ENCODE results near the gene CNN3.
"Not testable (repeated sequence)": the region's sequence is repeated elsewhere in the genome, so short reads cannot be mapped to it uniquely, and the experiment has no call there.

The CNN3 gene

DNA sequence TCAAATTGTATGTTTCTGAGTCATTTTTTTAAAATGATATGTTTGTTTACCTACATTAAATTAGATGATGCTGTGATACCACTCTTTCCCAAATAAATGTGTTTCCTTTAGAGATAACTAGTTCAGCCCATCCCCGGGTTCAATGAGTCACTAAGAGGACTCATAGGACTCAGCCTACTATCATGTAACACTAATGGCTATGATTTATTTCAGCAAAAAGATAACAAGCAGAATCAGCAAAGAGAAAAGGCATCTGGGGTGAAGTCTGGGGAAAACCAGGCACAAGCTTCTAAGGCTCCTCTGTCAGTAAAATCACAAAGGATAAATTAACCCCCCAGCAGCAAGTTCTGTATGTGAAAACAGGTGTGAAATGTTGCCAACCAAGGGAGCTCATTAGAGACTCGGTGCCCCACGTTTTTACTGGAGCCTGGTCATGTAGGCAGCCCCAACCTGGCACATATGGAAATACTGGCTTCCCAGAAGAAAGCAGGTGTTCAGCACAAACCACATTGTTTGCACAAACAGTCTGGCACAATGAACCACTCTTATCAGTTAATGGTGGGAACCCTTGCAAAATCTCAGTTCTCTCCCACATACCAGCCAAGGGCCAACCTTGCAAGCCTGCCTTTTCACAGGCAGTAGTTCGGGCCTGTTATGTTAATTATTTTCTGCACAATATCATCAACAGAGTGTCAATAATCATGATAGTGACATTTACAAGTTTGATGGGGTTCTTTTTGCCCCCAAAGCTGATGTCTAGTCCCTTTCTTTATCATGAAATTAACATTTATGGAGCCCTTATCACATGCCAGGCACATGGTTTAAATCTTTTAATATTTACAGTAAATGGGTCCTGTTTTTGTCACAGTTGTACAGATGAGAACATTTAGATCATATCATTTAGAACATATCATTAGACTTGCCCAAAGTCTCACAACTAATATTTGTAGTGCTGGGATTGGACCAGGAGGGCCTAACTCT, 23.1 kb upstream of the CNN3 start:
- DNase-seq: no peak

DNA sequence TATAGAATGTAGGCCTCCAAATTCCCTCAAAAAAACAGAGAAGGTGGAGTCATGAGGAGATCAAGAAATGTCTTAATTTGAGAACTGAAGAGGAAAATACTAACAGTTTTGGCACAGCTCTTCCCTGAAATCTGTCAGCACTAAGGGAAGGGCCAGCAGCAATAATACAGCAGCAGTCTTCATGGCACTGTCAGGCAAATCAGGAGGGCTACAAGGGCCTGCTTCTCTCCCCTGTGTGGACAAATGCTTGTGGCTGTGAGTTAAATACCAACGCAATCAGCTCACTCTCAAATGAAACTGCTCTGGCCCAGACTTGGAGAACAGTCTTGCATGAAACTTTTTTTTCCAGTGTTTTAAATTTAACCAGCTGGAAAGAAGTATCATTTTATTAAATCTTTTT, 20.5 kb upstream of the CNN3 start:
- no peak for DNase-seq

DNA sequence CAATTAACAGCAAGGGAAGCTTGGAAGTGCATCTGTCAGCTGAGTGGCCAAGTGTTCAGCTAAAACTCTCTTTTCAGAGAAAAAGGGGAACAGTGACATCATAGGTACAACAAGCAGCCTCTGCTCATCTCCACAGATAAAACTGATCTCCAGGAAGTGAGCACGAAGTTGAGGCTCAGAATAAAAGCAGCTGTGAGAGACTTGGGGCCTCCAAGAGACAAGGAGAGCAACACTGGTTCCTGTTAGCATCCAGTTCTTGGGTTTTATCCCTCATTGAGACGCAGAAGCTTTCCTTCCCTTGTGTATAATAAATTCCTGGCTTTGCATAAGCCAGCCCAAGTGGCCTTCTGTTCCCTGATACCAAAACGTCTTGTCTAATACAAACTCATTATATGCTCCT, 20.0 kb upstream of the CNN3 start:
- no peak for DNase-seq

DNA sequence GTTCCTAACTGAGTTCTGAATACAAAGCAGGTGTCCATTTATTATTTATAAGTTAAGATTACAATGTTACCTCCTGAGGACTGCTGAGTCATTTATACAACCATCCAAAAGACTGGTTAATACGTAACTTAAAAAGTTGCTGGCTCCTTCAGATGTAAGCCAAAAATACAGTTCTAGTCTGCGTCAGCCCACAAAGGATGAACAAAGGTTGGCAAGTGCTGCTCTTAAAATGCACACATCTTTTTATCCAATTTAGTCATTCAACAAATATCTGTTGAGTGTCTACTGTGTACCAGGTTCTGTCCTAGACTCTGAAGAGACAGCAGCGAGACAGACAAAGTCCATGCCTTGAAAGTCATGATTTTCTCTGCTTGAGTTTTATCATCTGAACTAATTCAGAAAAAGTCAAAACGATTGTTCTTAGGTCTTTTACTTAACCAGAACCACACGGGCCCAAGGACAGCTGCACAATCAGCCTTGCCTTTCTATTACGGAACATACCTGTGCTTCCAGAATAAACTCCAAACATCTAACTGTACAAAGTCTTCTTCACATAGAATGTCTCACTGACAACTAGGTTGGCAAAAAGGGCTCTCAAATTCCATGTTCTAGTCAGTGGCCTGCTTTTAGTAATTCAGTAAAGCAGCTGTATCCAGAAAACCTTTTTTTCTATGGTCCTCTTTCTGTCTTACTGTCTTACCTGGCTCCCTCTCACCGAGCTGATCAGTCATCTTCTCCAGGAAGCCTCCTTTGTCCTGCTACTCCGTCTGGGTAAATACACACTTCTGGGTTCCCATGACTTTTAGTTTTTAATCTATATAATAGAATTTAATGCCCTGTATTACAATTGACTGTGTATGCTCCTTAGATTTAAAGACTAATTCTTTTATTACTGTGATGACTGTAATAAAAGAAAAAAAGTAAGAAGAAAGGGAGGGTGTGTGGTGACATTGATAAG, 15.5 kb upstream of the CNN3 start:
- DNase-seq: no peak

DNA sequence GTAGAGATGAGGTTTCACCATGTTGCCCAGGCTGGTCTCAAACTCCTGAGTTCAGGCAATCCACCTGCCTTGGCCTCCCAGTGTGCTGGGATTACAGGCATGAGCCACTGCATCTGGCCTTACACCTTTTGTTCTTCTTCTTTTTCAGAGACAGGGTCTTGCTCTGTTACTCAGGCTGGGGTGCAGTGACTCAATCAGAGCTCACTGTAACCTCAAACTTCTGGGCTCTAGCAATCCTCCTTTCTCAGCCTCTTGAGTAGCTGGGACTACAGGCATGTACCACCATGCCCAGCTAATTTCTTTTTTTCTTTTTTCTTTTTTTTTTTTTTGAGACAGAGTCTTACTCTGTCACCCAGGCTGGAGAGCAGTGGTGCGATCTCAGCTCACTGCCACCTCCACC, 14.6 kb upstream of the CNN3 start:
- DNase-seq: not testable (repeated sequence)

DNA sequence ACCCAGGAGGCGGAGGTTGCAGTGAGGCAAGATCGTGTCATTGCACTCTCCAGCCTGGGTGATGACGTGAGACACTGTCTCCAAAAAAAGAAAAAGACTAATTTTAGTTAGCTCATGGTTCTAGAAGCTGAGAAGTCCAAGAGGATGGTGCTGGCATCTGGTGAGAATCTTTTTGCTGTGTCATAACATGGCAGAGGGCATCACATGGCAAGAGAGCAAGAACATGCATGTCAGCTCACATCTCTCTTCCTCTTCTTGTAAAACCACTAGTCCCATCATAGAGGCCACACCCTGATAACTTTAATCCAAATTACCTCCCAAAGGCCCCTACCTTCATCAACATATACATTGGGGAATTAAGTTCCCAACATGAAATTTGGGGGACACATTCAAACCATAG, 13.8 kb upstream of the CNN3 start:
- DNase-seq: no peak

DNA sequence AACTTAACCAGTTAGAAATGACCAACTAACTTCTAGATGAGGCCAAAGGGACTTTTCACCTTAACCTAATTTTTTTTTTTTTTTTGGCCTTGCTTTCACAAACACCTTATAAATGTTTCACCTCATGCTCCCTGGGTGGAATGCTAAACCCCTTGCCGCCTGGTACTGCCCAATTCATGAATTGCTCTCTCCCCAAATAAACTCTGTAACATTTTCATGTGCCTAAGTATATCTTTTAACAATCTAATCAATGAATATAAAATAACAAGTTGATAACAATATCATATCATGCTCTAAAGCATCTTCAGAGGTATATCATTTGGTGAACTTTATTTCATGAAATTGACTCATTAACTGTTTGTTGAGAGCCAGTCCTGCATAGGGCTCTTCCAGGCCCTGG, 10.9 kb upstream of the CNN3 start:
- DNase-seq: no peak

DNA sequence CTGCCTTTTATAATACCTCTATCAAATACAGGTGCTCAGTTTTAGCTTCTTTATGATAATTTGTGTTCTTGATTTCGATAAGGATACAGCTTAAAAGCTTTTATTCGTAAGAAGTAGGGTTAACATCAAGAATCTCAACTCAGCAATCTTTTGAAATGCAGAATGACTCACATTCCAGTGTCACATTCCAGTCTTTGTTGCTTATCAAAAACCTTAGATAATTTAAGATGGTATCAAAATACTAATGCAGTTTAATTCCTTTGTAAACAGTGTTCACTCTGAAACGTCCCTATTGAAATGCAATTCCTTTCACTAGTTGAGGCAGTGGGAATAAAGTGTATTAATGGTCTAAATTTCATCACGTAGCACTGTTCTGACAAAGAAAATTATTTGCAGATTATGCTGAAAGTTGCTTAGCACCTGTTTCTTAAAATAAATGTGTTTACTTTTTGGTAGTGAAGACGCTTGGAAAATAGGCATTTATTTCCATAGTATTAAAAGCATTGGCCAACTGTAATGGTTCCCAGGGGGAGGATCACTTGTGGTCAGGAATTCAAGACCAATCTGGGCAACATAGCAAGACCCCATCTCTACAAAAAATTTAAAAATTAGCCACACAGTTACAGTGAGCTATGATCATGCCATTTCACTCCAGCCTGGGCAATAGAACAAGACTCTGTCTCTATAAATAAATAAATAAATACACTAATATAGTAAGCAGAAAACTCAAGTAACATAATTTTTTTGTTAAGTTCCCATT, 10.1 kb upstream of the CNN3 start:
- no peak for DNase-seq

DNA sequence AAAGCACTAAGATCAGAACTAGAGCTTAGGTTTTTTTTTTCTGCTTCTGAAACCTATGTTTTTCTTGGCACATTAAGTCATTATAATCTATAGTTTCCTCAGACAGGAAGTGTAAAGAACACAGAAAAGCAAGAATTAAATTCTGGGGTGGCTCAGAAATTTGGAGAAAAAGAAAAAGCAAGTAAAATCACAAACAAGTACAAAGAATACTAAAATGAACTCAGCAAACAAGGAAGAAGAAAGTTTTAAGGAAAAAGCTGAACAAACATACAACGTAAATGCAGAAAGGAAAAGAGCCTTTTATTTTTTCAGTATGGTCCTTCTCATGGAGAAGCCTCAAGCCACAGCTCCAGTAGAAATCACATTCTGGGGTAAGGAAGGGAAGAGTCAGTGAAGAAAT, 8.6 kb upstream of the CNN3 start:
- DNase-seq: no peak

DNA sequence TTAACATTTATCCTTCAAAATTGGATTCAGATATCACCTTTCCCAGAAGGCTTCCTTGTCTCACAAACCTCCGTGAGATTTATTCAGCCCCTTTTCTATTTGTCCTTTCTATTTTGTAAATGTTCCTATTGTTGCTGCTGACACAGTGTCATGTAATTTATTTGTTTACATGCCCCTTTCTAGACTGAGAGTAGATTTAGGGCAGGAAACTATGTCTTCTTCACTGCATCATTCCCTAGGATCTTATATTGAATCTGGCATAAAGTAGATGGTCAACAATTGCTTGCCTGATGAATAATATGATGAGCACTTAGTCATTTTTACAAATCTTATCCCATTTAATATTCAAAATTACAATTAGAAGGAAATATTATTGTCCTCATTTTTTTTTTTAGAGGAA, 8.1 kb upstream of the CNN3 start:
- no peak for DNase-seq

DNA sequence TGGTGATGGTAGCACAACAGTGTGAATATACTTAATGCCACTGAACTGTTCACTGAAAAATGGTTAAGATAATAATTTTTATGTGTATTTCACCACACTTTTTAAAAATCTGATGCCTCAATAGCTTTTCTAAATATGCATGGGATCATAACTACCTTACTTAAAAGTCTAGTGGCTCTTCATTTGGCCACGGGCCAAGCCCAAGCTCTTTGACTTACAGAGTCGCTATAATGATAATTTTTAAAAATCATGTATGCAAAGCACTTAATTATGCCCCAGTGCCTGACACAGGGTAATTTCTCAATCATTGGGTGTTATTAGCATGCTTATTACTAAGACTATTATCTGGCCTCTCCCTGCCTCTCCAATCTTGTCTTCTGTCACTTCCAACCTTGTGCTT, 7.6 kb upstream of the CNN3 start:
- no peak for DNase-seq

DNA sequence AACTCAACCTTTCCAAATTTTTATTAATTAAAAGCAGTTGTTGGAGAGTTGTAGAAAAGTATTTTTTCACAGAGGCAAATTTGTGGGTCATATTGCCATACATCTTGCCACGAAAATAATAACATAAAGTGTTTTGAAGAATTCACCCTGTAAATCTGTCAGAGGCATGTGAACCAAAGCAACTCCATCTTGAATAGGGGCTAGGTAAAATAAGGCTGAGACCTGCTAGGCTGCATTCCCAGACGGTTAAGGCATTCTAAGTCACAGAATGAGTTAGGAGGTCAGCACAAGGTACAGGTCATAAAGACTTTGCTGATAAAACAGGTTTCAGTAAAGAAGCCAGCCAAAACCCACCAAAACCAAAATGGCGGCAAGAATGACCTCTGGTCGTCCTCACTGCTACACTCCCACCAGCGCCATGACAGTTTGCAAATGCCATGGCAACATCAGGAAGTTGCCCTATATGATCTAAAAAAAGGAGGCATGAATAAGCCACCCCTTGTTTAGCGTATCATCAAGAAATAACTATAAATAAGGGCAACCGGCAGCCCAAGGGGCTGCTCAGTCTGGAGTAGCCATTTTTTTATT, 4.4 kb upstream of the CNN3 start:
- DNase-seq: no peak

DNA sequence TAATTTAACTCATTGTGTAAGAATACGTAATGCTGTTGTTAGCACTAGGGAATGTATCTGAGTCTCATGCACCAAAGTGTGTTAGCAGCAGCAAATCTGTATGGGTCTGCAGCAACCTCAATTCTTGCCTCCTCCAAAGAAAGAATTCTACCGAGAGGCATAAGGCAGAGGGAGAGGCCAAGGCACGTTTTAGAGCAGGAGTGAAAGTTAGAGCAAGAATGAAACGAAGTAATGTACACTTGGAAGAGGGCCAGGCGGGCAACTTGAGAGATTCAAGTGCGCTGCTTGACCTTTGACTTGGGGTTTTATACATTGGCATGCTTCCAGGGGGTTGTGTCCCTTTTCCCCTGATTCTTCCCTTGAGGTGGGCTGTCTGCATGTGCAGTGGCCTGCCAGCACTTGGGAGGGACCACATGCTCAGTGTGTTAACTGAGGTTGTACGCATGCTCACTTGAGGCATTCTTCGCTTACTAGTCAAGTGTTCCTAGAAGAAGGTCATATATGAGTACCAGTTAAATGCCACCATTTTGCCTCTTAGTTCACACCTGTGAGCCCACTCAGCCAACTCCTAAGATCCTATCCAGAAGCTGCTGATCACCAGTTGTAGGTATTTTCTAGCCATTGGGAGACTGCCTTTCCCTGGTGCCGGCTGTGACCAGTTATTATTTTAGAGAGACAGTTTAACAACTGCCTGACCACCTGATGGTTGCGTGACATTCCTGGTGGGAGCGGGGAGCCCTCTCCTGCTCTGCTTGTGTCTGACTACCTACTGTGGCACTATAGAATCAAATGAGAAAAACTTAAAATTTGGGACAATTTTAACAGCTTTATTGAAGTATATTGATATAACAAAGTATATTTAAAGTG, 2.7 kb upstream of the CNN3 start:
- DNase-seq: no peak

DNA sequence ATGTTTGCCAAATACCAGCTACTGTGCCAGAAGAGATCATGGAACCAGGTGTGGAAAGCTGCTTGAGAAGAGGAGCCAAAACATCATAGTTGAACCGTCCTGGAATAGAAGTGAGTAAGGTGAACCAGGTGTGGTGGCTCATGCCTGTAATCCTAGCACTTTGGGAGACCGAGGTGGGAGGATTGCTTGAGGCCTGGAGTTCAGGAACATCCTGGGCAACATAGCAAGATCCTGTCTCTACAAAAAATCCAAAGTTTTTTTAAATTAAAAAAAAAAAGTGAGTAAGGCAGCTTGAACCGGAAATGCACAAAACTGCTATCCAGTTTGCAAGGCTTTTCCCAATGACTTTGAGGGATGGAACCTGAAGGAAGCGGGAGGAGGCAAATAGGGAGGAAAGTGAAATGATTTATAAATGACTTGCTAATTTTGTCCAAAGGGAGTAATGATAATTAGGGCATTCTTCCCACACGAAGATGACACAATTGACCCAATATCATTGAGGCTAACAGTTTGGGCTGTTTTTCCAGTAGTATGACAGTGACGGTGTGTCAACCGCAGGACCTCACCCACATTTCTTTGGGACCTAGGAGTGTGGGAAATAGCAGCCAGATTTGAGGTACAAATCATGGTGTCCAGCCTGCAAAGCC, 1.5 kb upstream of the CNN3 start:
- no peak for DNase-seq

DNA sequence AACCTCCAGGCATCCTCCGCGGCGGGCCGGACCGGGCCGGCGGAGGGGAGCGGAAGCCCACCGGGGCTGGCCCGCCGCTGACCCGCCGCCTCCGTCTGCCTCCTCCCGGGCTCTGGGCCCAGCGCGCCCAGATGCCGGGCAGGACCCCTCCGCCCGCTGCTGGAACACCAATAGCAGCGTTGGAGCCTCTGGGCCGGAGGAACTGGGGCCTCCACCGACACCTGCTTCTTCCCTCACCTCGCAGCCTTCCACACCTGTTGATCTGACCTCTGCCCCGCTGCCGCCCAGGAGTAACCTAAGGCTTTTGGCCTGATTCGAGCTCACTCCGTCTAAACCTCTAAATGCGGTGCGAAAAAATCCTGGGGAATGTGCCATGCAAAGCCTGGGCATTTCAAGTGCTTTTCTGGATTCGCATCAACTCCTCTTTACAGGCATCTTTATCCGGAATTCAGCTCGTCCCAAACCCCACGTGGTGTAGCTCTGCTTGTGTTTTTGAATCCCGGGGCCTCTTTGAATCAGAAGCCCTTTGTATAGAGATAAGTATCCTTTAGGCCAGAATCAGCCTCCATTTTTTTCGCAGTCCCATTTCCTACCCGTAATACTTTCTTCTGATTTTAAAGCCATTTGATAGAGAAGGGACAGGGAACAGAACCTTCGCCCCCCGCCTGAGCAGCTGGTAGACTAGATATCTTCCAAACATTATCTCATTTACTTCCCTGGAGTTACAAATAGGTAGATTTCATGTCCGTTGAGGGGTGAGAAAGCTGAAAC, 680 bp upstream of the CNN3 start:
- DNase-seq: no peak

DNA sequence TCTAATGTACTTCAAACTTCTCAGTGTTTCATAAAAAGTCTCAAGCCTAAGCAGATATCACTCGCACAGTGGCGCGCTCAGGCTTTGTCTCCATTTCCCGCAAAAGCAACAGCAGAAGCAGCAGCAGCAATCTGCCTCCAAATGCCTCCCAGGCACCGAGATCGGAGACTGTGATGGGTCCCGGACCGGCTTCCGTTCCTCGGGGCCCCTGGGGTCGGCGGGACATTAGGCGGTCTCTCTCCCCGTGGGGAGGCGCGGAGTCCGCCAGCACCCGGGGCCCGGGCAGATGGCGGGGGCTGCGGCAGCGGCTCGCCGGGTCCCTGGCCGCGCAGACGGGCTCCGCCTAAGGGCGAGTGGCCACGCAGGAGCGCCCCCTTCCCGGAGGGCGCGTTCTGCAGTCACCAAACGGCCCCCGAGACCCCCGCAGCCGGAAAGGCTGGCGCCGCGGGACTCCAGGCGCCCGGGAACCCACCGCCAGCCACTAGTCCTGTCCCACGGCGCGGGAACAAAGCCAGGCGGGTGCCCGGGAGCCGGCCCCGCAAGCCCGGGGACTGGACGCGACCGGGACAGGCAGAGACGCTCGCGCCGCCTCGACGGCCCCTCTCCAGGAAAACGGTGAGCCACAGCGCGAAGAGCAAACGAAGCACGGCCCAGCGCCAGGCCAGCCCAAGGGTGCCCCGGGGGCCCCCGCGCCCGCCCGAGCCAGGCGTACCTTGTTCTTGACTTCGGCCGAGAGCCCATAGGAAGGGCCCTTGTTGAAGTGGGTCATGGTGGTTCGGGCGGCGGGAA, 590 bp downstream of the CNN3 start:
- DNase-seq: peak; percentile 5

DNA sequence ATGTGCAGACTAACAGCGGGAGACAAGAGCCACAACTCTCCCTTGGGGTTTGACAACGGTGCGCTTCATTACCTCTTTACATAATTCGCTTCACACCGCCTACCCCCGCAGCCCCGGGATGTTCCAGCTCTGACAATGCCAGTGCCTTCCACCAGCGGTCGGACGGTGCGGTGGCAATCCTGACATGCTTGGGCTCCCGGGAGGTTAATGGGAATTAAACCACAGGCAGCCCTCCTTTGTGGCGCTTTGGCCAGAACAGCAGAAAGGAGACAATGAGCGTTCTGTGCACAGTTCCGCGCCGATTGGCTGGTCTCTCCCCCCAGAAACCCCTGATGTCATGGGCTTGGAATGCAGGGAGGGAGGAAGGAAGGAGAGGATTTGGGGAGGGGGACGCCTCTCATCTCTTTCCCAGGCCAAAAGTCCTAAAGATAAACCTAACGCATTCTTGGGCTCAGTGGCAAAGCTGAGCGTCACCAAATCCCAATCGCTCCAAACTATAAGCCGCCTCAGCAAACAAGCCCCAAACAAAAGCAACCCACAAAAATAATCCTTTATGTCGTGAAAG, 1.3 kb downstream of the CNN3 start:
- DNase-seq: no peak

DNA sequence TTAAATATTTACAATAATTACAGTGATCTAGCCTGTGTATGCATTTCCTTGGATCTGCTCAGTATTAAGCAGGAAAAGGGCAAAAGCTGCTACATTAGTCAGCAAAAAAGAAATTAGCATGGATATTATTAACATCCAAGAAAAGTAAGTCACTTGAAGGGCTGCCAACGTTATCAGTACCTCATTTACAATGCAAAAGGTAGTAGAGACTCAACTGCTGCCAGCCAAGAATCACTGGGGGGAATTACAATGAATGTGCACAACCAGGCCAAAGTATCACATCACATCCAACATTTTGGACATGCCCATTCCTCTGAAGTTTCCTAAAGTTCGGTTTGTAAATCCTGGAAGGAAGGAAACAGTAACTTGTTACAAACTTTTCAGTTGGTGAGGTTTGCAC, 1.9 kb downstream of the CNN3 start:
- DNase-seq: no peak

DNA sequence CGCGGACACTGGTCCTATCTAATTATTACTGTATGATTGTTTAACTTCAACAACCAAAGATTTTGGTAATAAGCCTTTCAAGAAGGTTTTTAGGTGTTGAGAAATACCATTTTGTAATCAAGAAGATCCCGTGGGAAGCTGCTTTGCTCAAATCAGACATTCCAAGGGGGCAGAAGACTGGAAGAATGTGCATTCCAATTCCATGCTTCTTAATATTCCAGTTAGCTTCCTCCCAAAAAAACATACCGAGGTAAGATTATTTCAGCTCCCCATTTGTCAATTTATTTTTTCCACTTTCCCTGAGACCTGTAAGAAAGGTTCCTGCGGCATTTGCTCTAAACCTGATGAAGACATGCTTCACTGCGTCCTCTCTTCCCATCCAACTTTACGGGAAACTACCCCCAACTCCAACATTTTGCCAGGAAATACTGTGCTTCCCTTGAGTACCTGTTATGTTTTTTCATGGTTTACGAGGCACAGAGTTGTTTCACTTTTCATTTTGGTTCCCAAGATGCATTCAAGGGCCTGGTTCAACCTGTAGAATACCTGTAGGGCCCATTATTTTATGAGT, 4.1 kb downstream of the CNN3 start:
- DNase-seq: no peak

All from activated CD4-positive, alpha-beta T cell treated with anti-CD3 and anti-CD28 coated beads, Interleukin-2, amount 50 U/mL, for 1 hour (primary cell).